H1 (cell line): ENCODE measurements around the gene LSM10. TPM values are rescaled to one million over a fixed set of nuclear protein-coding genes. Genes with fewer than 3 reads are reported as not detected.

ENCODE experiments used
- ATF2 ChIP-seq: IDR thresholded peaks from 2 replicates; pipeline ENCODE4 v1.6.1; 2012; ENCODE audit warnings: low read length, inconsistent platforms
- ATF3 ChIP-seq: IDR thresholded peaks from 2 replicates; pipeline ENCODE4 v1.6.1; 2011; ENCODE audit warnings: low read depth, mild to moderate bottlenecking, low read length; ENCODE audit not compliant: insufficient read depth
- CEBPB ChIP-seq: IDR thresholded peaks from 2 replicates; pipeline ENCODE4 v1.6.1; 2012; ENCODE audit warnings: low read depth, low read length
- CHD7 ChIP-seq: fragments of 300-600 bp; sonication (generic); IDR thresholded peaks from 2 replicates; pipeline ENCODE4 v1.7.1; 2012; ENCODE audit warnings: low read length, moderate library complexity, mild to moderate bottlenecking, inconsistent platforms; ENCODE audit not compliant: insufficient replicate concordance
- KDM5A ChIP-seq: fragments of 200-600 bp; IDR thresholded peaks from 2 replicates; pipeline ENCODE4 v1.7.1; 2012; ENCODE audit warnings: mild to moderate bottlenecking, low read length, inconsistent platforms, mixed read lengths
- MAX ChIP-seq: IDR thresholded peaks from 2 replicates; pipeline ENCODE4 v1.6.1; 2012; ENCODE audit warnings: inconsistent platforms
- RXRA ChIP-seq: IDR thresholded peaks from 2 replicates; pipeline ENCODE4 v1.6.1; 2011; ENCODE audit warnings: low read depth, mild to moderate bottlenecking, low read length, moderate library complexity; ENCODE audit not compliant: insufficient read depth
- SIN3A ChIP-seq, 2 experiments: IDR thresholded peaks in 1 of 2; conservative IDR thresholded peaks in 1 of 2; 2 replicates each; pipeline ENCODE4 v1.6.1; 2011 to 2012; ENCODE audit warnings: low read length in 2 of 2, improper control_type of control experiment in 1 of 2, low read depth in 1 of 2, mild to moderate bottlenecking in 1 of 2
- TCF12 ChIP-seq: IDR thresholded peaks from 2 replicates; pipeline ENCODE4 v1.6.1; 2011; ENCODE audit warnings: low read depth, mild to moderate bottlenecking, low read length
- polyA plus RNA-seq, 7 experiments: library from polyadenylated mRNA; depleted of rRNA in 3 of 7; stranded (reverse) in 5 of 7; unstranded in 2 of 7; fragments of >200 nt in 5 of 7; fragments of 200-250 nt in 2 of 7; gene quantifications; 1 replicate in 5 of 7; 2 replicates in 1 of 7; 4 replicates in 1 of 7; pipeline versions ENCODE4 v1.2.1 to v1.2.3, GENCODE V29; 2011 to 2013; ENCODE audit warnings: missing spikeins in 2 of 7, mixed read lengths in 2 of 7
- total RNA-seq: library from RNA; stranded (reverse); fragmentation: NEBNext Ultra II Directional; extraction: Animal tissue kit (Norgen Biotek cat#: 25700); gene quantifications from 2 replicates; pipeline ENCODE4 v1.2.1, GENCODE V29; 2021

LSM10 gene
- total and polyA plus RNA-seq, 2 of the 8 experiments (the other 6 are each of a cell fraction or from before 2014, with no cell fraction given) = 59.5 to 140 TPM

GRCh38 chr1:36383240-36383639 lies 14.5 kb downstream of the LSM10 start (continued):
- TF ChIP-seq CHD7 = no peak
- TF ChIP-seq CEBPB = no peak
- TF ChIP-seq RXRA = no peak
- TF ChIP-seq KDM5A = no peak
- TF ChIP-seq TCF12 = no peak
- TF ChIP-seq ATF2 = no peak
- no peak for TF ChIP-seq SIN3A (conservative IDR thresholded peaks at IDR 0.05 in 1 of 2, IDR thresholded peaks at IDR 0.05 in 1 of 2; ENCODE audit: low read depth in 1 of 2, low read length in 2 of 2)
- no peak for TF ChIP-seq ATF3
- TF ChIP-seq MAX = no peak
